HepG2 (cell line): ENCODE results near the gene ANKS1B. TPM values are rescaled to one million over a fixed set of nuclear protein-coding genes. Genes with fewer than 3 reads are reported as not detected.
"Not testable (repeated sequence)": the region's sequence is repeated elsewhere in the genome, so short reads cannot be mapped to it uniquely, and the experiment has no call there.

Source experiments
- ATAC-seq: fragments of 200-7000 bp; cut with Tn5 transposase; 3 replicates; pipeline ENCODE4 v1.9.1; 2020; ENCODE audit warnings: mild to moderate bottlenecking, moderate library complexity
- BruUV-seq: library from RNA; stranded (reverse); fragments of 400-500 nt; replicated peaks from 2 replicates; lab custom pipeline; 2021; lab: Mats Ljungman, UMichigan
- CTCF ChIA-PET: fragments of 300-600 bp; formaldehyde crosslinking; extraction: SDS; loops from one replicate; lab custom pipeline; 2021; ENCODE audit warnings: low total read pairs, inconsistent platforms, low intra/inter-chr PET ratio; lab: Yijun Ruan, JAX
- POLR2A ChIA-PET: fragments of 350-600 bp; sonication (Branson Sonifier 250); formaldehyde crosslinking; loops from one replicate; lab custom pipeline; 2020; ENCODE audit warnings: antibody characterized with exemption, inconsistent platforms; lab: Yijun Ruan, JAX
- DNase-seq: peaks from one replicate; pipeline ENCODE4 v3.0.0-alpha.2; 2015; ENCODE audit warnings: low spot score
- FAIRE-seq: peaks from 3 replicates; lab custom pipeline; 2011; peaks lifted over from hg19 to GRCh38; lab: Jason Lieb, UNC
- H2AFZ ChIP-seq: one replicate; pipeline ENCODE4 v1.6.1; 2011; ENCODE audit warnings: low read length, inconsistent platforms
- H3K27ac ChIP-seq: fragments of 300-600 bp; 3 replicates; pipeline ENCODE4 v1.8.0; 2011; ENCODE audit warnings: mixed run types, mild to moderate bottlenecking, mixed read lengths, low read length, inconsistent platforms; ENCODE audit not compliant: insufficient read depth; ENCODE audit errors: extremely low read length
- H3K27me3 ChIP-seq, 2 experiments: fragments of 200-600 bp in 1 of 2; 2 replicates in 1 of 2; 3 replicates in 1 of 2; pipeline versions ENCODE4 v1.6.0 to v1.8.0; 2011; ENCODE audit warnings: low read length in 2 of 2, mild to moderate bottlenecking in 2 of 2, moderate library complexity in 2 of 2, inconsistent platforms in 1 of 2; ENCODE audit not compliant: insufficient read depth in 2 of 2, control insufficient read depth in 1 of 2
- H3K36me3 ChIP-seq, 2 experiments: fragments of 200-600 bp in 1 of 2; replicated peaks in 1 of 2; 2 replicates in 1 of 2; 3 replicates in 1 of 2; pipeline versions ENCODE4 v1.5.1 to v1.8.0; 2011; ENCODE audit warnings: low read length in 2 of 2, inconsistent platforms in 1 of 2; ENCODE audit not compliant: insufficient read depth in 2 of 2, control insufficient read depth in 1 of 2
- H3K4me1 ChIP-seq: 2 replicates; pipeline ENCODE4 v1.5.1; 2012; ENCODE audit warnings: low read length, inconsistent platforms; ENCODE audit not compliant: insufficient read depth
- H3K4me2 ChIP-seq: 2 replicates; pipeline ENCODE4 v1.6.0; 2011; ENCODE audit warnings: low read depth, low read length, inconsistent platforms
- H3K4me3 ChIP-seq, 3 experiments: fragments of 200-600 bp in 1 of 3; sonication (generic), shearing (Covaris generic) in 1 of 3; replicated peaks in 1 of 3; 2 replicates each; pipeline ENCODE4 v1.5.1; 2011 to 2016; ENCODE audit warnings: low read length in 3 of 3, inconsistent platforms in 2 of 3, low read depth in 2 of 3, mild to moderate bottlenecking in 2 of 3, control low read depth in 1 of 3, mixed read lengths in 1 of 3; ENCODE audit not compliant: insufficient read depth in 1 of 3
- H3K79me2 ChIP-seq: one replicate; pipeline ENCODE4 v1.6.1; 2011; ENCODE audit warnings: low read length, inconsistent platforms; ENCODE audit not compliant: insufficient read depth
- H3K9ac ChIP-seq: 2 replicates; pipeline ENCODE4 v1.6.0; 2011; ENCODE audit warnings: mild to moderate bottlenecking, low read depth, low read length, inconsistent platforms; ENCODE audit not compliant: insufficient read depth
- H3K9me3 ChIP-seq: 2 replicates; pipeline ENCODE4 v1.5.1; 2012; ENCODE audit warnings: mild to moderate bottlenecking, low read length
- H4K20me1 ChIP-seq: 2 replicates; pipeline ENCODE4 v1.6.0; 2011; ENCODE audit warnings: inconsistent platforms, mild to moderate bottlenecking, low read length, moderate library complexity; ENCODE audit not compliant: insufficient read depth
- ASH2L ChIP-seq: fragments of 300-600, 200-600 bp; sonication (generic); IDR thresholded peaks from 2 replicates; pipeline ENCODE4 v1.7.0; 2017; ENCODE audit warnings: low read depth, mild to moderate bottlenecking, moderate library complexity, mixed read lengths, low read length; ENCODE audit not compliant: insufficient read length
- WGBS: methylation state at CpG from one replicate; pipeline ENCODE4 v1.1.6; 2017; ENCODE audit warnings: low lambda C conversion rate; 5-methylcytosine and 5-hydroxymethylcytosine counted together
- in situ Hi-C: cut with HindIII; loops from 2 replicates; pipeline ENCODE4 v1.10.0; 2017; ENCODE audit warnings: low pct_unique_long_range_greater_than_20kb; ENCODE audit not compliant: extremely low pct_ligation_motif_present
- intact Hi-C: fragments of 100-400 bp; cut with micrococcal nuclease; formaldehyde crosslinking; loops from one replicate; pipeline ENCODE4 v1.10.0; 2022; ENCODE audit not compliant: unreplicated experiment
- polyA plus RNA-seq, 8 experiments: library from polyadenylated mRNA; depleted of rRNA in 3 of 8; stranded (reverse) in 7 of 8; unstranded in 1 of 8; fragments of >200 nt; fragmentation: Illumina TruSeq in 4 of 8; extraction: Trizol in 4 of 8; gene quantifications; 2 replicates each; pipeline versions ENCODE4 v1.2.1 to v1.2.3, GENCODE V29; 2011 to 2016; ENCODE audit warnings: low read depth in 4 of 8, missing spikeins in 1 of 8, mixed read lengths in 1 of 8; ENCODE audit not compliant: insufficient read depth in 1 of 8
- total RNA-seq, 5 experiments: library from RNA; depleted of rRNA; stranded (reverse); fragments of >200 nt; fragmentation: Illumina TruSeq; extraction: Trizol; gene quantifications; 2 replicates each; pipeline ENCODE4 v1.2.3, GENCODE V29; 2016; ENCODE audit warnings: low read depth in 1 of 5
- TF ChIP-seq, protein P1 (sequence below): sonication (generic); formaldehyde crosslinking; IDR thresholded peaks from 2 replicates; pipeline ENCODE4 v1.4.0; 2020; ENCODE audit warnings: missing genetic modification reagents, borderline replicate concordance

Gene ANKS1B
- total and polyA plus RNA-seq, 2 of the 13 experiments (the other 11 are each of a cell fraction or from before 2014, with no cell fraction given), result 0.15 TPM; not detected in 1

GRCh38 chr12:99035803-99036202 lies 948.9 kb downstream of the ANKS1B start (continued):
- TF ChIP-seq, protein P1, sequence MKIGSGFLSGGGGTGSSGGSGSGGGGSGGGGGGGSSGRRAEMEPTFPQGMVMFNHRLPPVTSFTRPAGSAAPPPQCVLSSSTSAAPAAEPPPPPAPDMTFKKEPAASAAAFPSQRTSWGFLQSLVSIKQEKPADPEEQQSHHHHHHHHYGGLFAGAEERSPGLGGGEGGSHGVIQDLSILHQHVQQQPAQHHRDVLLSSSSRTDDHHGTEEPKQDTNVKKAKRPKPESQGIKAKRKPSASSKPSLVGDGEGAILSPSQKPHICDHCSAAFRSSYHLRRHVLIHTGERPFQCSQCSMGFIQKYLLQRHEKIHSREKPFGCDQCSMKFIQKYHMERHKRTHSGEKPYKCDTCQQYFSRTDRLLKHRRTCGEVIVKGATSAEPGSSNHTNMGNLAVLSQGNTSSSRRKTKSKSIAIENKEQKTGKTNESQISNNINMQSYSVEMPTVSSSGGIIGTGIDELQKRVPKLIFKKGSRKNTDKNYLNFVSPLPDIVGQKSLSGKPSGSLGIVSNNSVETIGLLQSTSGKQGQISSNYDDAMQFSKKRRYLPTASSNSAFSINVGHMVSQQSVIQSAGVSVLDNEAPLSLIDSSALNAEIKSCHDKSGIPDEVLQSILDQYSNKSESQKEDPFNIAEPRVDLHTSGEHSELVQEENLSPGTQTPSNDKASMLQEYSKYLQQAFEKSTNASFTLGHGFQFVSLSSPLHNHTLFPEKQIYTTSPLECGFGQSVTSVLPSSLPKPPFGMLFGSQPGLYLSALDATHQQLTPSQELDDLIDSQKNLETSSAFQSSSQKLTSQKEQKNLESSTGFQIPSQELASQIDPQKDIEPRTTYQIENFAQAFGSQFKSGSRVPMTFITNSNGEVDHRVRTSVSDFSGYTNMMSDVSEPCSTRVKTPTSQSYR (CRISPR knock-in tag), result no peak
- TF ChIP-seq ASH2L, result no peak

DNA sequence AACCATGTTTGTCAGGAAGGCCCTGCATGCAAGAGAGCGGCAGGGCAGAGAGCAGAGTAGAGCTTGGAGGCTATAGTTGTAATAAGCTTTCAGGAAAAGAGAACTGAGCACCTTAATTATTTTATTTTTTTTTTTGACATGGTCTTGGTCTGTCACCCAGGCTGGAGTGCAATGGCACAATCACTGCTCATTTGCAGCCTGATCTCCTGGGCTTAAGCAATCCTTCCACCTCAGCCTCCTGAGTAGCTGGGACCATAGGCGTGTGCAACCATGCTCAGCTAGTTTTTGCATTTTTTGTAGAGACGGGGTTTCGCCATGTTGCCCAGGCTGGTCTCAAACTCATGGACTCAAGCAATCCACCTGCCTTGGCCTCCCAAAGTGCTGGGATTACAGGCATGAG lies 950.5 kb downstream of the ANKS1B start:
- H3K9me3 ChIP-seq, FAIRE-seq, intact Hi-C loops, CTCF ChIA-PET, H3K4me3 ChIP-seq, H3K9ac ChIP-seq, H2AFZ ChIP-seq, H3K79me2 ChIP-seq, H3K27ac ChIP-seq, BruUV-seq, H3K4me1 ChIP-seq, POLR2A ChIA-PET, DNase-seq, ATAC-seq, H4K20me1 ChIP-seq, H3K4me2 ChIP-seq, H3K27me3 ChIP-seq, H3K36me3 ChIP-seq: not testable (repeated sequence)
- in situ Hi-C loops, result loop anchor here (25.0 kb wide), 1 partner anchor 728 kb away; no protein-coding TSS in a partner anchor
- WGBS, result 13% methylated on average over 4 of the region's 4 CpGs
